Tibial nerve (tissue), 4 donors: ENCODE measurements around the gene SLC12A9. TPM values are rescaled to one million over a fixed set of nuclear protein-coding genes. Genes with fewer than 3 reads are reported as not detected.
A peak's percentile ranks its signal among the peaks of the same experiment; 100 is the strongest.

ENCODE experiments used
- DNase-seq, 2 donors: peaks; one replicate each; pipeline ENCODE4 v3.0.0-alpha.2; 2019; ENCODE audit warnings: low spot score in 2 of 2
- H3K27ac ChIP-seq, 4 donors: fragments of 200-600 bp; sonication (generic) in 3 of 4; one replicate each; pipeline ENCODE4 v1.5.1; 2017 to 2019; ENCODE audit warnings: mild to moderate bottlenecking in 1 of 4
- H3K27me3 ChIP-seq, 2 donors: fragments of 200-600 bp; sonication (generic) in 1 of 2; one replicate each; pipeline versions ENCODE4 v1.5.1 to v1.6.0; 2017 to 2019
- H3K36me3 ChIP-seq, 3 donors: fragments of 200-600 bp; sonication (generic); one replicate each; pipeline ENCODE4 v1.5.1; 2018 to 2019
- H3K4me1 ChIP-seq, 4 donors: fragments of 200-600 bp; sonication (generic) in 3 of 4; one replicate each; pipeline ENCODE4 v1.5.1; 2017 to 2019
- H3K4me3 ChIP-seq, 4 donors: fragments of 200-600 bp; sonication (generic) in 3 of 4; one replicate each; pipeline ENCODE4 v1.5.1; 2017 to 2019; ENCODE audit warnings: mild to moderate bottlenecking in 1 of 4, moderate library complexity in 1 of 4
- H3K9me3 ChIP-seq, 4 donors: fragments of 200-600 bp; sonication (generic) in 3 of 4; one replicate each; pipeline ENCODE4 v1.5.1; 2017 to 2019
- CTCF ChIP-seq, 5 experiments: fragments of 200-600 bp in 3 of 5; fragments of 450-650 bp in 2 of 5; sonication (generic) in 3 of 5; IDR thresholded peaks; one replicate each; pipeline ENCODE4 v1.5.1; 2016 to 2019; ENCODE audit warnings: antibody characterized with exemption in 5 of 5, mild to moderate bottlenecking in 3 of 5, moderate library complexity in 2 of 5
- EP300 ChIP-seq, 2 donors: sonication (generic); formaldehyde crosslinking; IDR thresholded peaks; one replicate each; pipeline ENCODE4 v1.6.1; 2017; ENCODE audit warnings: antibody characterized with exemption in 2 of 2, mild to moderate bottlenecking in 1 of 2
- POLR2A ChIP-seq, 2 donors: fragments of 450-650 bp; IDR thresholded peaks; one replicate each; pipeline ENCODE4 v1.6.1; 2017; ENCODE audit warnings: antibody characterized with exemption in 2 of 2, mild to moderate bottlenecking in 2 of 2, moderate library complexity in 2 of 2
- WGBS, 2 donors: methylation state at CpG; one replicate each; pipeline ENCODE4 v1.1.5; 2018; 5-methylcytosine and 5-hydroxymethylcytosine counted together
- total RNA-seq, 4 donors: library from RNA; depleted of rRNA; stranded (reverse); fragments of >200 nt; gene quantifications; one replicate each; pipeline ENCODE4 v1.1.0, GENCODE V29; 2016

The SLC12A9 gene
- total RNA-seq, 4 donors from 2014 or later: 11.8 to 36.8 (median 32.1) TPM

GRCh38 chr7:100890653-100891567 is 38.4 kb downstream of the SLC12A9 start:
- WGBS, 2 donors: 9 to 10% methylated on average over 40 to 43 of the region's 43 CpGs
- no peak for DNase-seq
- Histone ChIP-seq H3K27ac (peak overlapping the region; percentile 77 to 93 (median 88)), H3K9me3 (no peaks in the 10 kb centered on the region), H3K4me3 (peak overlapping the region; percentile 65 to 93 (median 78)), H3K27me3 (peaks cover 0 to 28% of the 10 kb centered on the region in 2 donors), H3K4me1 (peaks cover 0 to 59% (median 33%) of the 10 kb centered on the region in 4 donors), H3K36me3 (peaks cover 0 to 27% (median 19%) of the 10 kb centered on the region in 3 donors)
- TF ChIP-seq CTCF (IDR thresholded peaks at IDR 0.05): no peak
- no peak for TF ChIP-seq POLR2A (IDR thresholded peaks at IDR 0.05)
- no peak for TF ChIP-seq EP300 (IDR thresholded peaks at IDR 0.05)

- peak overlapping the region in 1 of 4 donors; percentile 93 for H3K4me3 ChIP-seq
- TF ChIP-seq EP300 (IDR thresholded peaks at IDR 0.05) (no peak), CTCF (IDR thresholded peaks at IDR 0.05) (no peak), POLR2A (IDR thresholded peaks at IDR 0.05) (no peak)
- peaks cover 0 to 19% (median 14%) of the 10 kb centered on the region in 3 donors for H3K36me3 ChIP-seq
- no peaks in the 10 kb centered on the region for H3K9me3 ChIP-seq
- peak overlapping the region in 1 of 4 donors; percentile 93 for H3K27ac ChIP-seq
- H3K27me3 ChIP-seq: peaks cover 2 to 36% of the 10 kb centered on the region in 2 donors
- peaks cover 0 to 67% (median 40%) of the 10 kb centered on the region in 4 donors for H3K4me1 ChIP-seq
- no peak for DNase-seq
- 66 to 74% methylated on average over 8 of the region's 8 CpGs for WGBS, 2 donors
These were observed 39.2 kb downstream of the SLC12A9 start for GRCh38 chr7:100891568-100892247.

- Histone ChIP-seq H3K27ac (no peak overlapping the region), H3K36me3 (peaks cover 0 to 9% (median 6%) of the 10 kb centered on the region in 3 donors), H3K4me1 (peaks cover 0 to 65% (median 40%) of the 10 kb centered on the region in 4 donors), H3K9me3 (no peaks in the 10 kb centered on the region), H3K4me3 (no peak overlapping the region), H3K27me3 (peaks cover 2 to 43% of the 10 kb centered on the region in 2 donors)
- 87 to 89% methylated on average over 31 to 40 of the region's 44 CpGs for WGBS, 2 donors
- no peak for DNase-seq
- no peak for TF ChIP-seq EP300 (IDR thresholded peaks at IDR 0.05)
- no peak for TF ChIP-seq POLR2A (IDR thresholded peaks at IDR 0.05)
- no peak for TF ChIP-seq CTCF (IDR thresholded peaks at IDR 0.05)
These were observed 40.1 kb downstream of the SLC12A9 start for GRCh38 chr7:100892364-100893317.

- 86 to 90% methylated on average over 17 to 19 of the region's 32 CpGs for WGBS, 2 donors
- peaks cover 0 to 2% (median 2%) of the 10 kb centered on the region in 3 donors for H3K36me3 ChIP-seq
- no peak overlapping the region for H3K27ac ChIP-seq
- TF ChIP-seq EP300 (IDR thresholded peaks at IDR 0.05): no peak
- TF ChIP-seq POLR2A (IDR thresholded peaks at IDR 0.05): no peak
- TF ChIP-seq CTCF (IDR thresholded peaks at IDR 0.05): no peak
- no peaks in the 10 kb centered on the region for H3K9me3 ChIP-seq
- DNase-seq: no peak
- peaks cover 2 to 51% of the 10 kb centered on the region in 2 donors for H3K27me3 ChIP-seq
- H3K4me3 ChIP-seq: no peak overlapping the region
- peaks cover 0 to 57% (median 35%) of the 10 kb centered on the region in 4 donors for H3K4me1 ChIP-seq
These were observed 40.9 kb downstream of the SLC12A9 start for GRCh38 chr7:100893318-100893895.
